GM12878 (cell line): ENCODE measurements around the gene OR2AG1. TPM values are rescaled to one million over a fixed set of nuclear protein-coding genes. Genes with fewer than 3 reads are reported as not detected.

Experiments
- ATAC-seq: fragments of 200-7000 bp; cut with Tn5 transposase; 3 replicates; pipeline ENCODE4 v1.9.1; 2020; ENCODE audit warnings: mild to moderate bottlenecking, moderate library complexity
- BruUV-seq: library from RNA; stranded (reverse); fragments of 400-500 nt; replicated peaks from 2 replicates; lab custom pipeline; 2021; lab: Mats Ljungman, UMichigan
- CTCF ChIA-PET: fragments of 300-600 bp; sonication (Branson Sonifier 250); formaldehyde crosslinking; extraction: SDS; loops from one replicate; lab custom pipeline; 2021; ENCODE audit warnings: inconsistent platforms; lab: Yijun Ruan, JAX
- POLR2A ChIA-PET: fragments of 350-600 bp; formaldehyde crosslinking; extraction: SDS; loops from one replicate; lab custom pipeline; 2021; ENCODE audit warnings: inconsistent platforms; lab: Charles Lee
- RAD21 ChIA-PET: fragments of 300-600 bp; sonication (Branson Sonifier 250); formaldehyde crosslinking; loops from one replicate; lab custom pipeline; 2023; ENCODE audit warnings: antibody characterized with exemption; ENCODE audit not compliant: unreplicated experiment; lab: Charles Lee
- SMC1A ChIA-PET: fragments of 300-600 bp; sonication (Branson Sonifier 250); formaldehyde crosslinking; loops from one replicate; lab custom pipeline; 2023; ENCODE audit not compliant: unreplicated experiment, uncharacterized antibody; lab: Charles Lee
- DNase-seq: peaks from one replicate; pipeline ENCODE4 v3.0.0-alpha.2; 2011; ENCODE audit warnings: low read depth, low spot score
- FAIRE-seq: peaks from 3 replicates; lab custom pipeline; 2011; peaks lifted over from hg19 to GRCh38; lab: Jason Lieb, UNC
- H2AFZ ChIP-seq: 2 replicates; pipeline ENCODE4 v1.6.0; 2011; ENCODE audit warnings: low read depth, low read length, control low read depth; ENCODE audit not compliant: control insufficient read depth
- H3K27ac ChIP-seq: 2 replicates; pipeline ENCODE4 v1.5.1; 2011; ENCODE audit warnings: control low read depth; ENCODE audit not compliant: control insufficient read depth, insufficient read depth
- H3K27me3 ChIP-seq, 2 experiments: replicated peaks in 1 of 2; 2 replicates each; pipeline versions ENCODE4 v1.6.0 to v1.6.1; 2011; ENCODE audit warnings: low read length in 1 of 2; ENCODE audit not compliant: control insufficient read depth in 2 of 2, insufficient read depth in 2 of 2
- H3K36me3 ChIP-seq, 2 experiments: 2 replicates each; pipeline ENCODE4 v1.5.1; 2011; ENCODE audit warnings: low read length in 1 of 2; ENCODE audit not compliant: control insufficient read depth in 2 of 2, insufficient read depth in 2 of 2
- H3K4me1 ChIP-seq: 2 replicates; pipeline ENCODE4 v1.6.1; 2011; ENCODE audit warnings: mild to moderate bottlenecking, low read length, moderate library complexity, mixed read lengths; ENCODE audit not compliant: control insufficient read depth, insufficient read depth
- H3K4me2 ChIP-seq: 2 replicates; pipeline ENCODE4 v1.6.0; 2011; ENCODE audit warnings: control low read depth; ENCODE audit not compliant: control insufficient read depth, insufficient read depth
- H3K4me3 ChIP-seq: fragments of 200-600 bp; sonication (generic); 2 replicates; pipeline ENCODE4 v1.5.1; 2016
- H3K79me2 ChIP-seq: 2 replicates; pipeline ENCODE4 v1.6.0; 2011; ENCODE audit warnings: low read length; ENCODE audit not compliant: control insufficient read depth, insufficient read depth
- H3K9ac ChIP-seq: 2 replicates; pipeline ENCODE4 v1.8.0; 2011; ENCODE audit warnings: low read length, control low read depth, mixed read lengths; ENCODE audit not compliant: control insufficient read depth, insufficient read depth
- H3K9me3 ChIP-seq: replicated peaks from 3 replicates; pipeline ENCODE4 v1.5.1; 2011; ENCODE audit warnings: mild to moderate bottlenecking, low read length; ENCODE audit not compliant: control insufficient read depth, insufficient read depth
- H4K20me1 ChIP-seq: 2 replicates; pipeline ENCODE4 v1.6.0; 2011; ENCODE audit not compliant: control insufficient read depth, insufficient read depth
- BHLHE40 ChIP-seq, 2 experiments: fragments of 450-650 bp in 1 of 2; IDR thresholded peaks; 2 replicates each; pipeline ENCODE4 v1.6.1; 2011 to 2017; ENCODE audit warnings: low read depth in 2 of 2, borderline replicate concordance in 1 of 2, improper control_type of control experiment in 1 of 2, low read length in 1 of 2, mild to moderate bottlenecking in 1 of 2
- JUND ChIP-seq: IDR thresholded peaks from 2 replicates; pipeline ENCODE4 v1.6.1; 2012; ENCODE audit warnings: low read depth, mild to moderate bottlenecking, low read length, improper control_type of control experiment, moderate library complexity
- MXI1 ChIP-seq: fragments of 150-350 bp; IDR thresholded peaks from 2 replicates; pipeline ENCODE4 v1.6.1; 2011; ENCODE audit warnings: low read depth, mild to moderate bottlenecking, inconsistent platforms, low read length, improper control_type of control experiment
- MYB ChIP-seq: fragments of 150-350 bp; IDR thresholded peaks from 2 replicates; pipeline ENCODE4 v1.6.1; 2014; ENCODE audit warnings: mild to moderate bottlenecking, low read depth, low read length, borderline replicate concordance
- NFYA ChIP-seq: IDR thresholded peaks from 2 replicates; pipeline ENCODE4 v1.6.1; 2011; ENCODE audit warnings: low read depth, mild to moderate bottlenecking, low read length, improper control_type of control experiment, borderline replicate concordance
- PAX5 ChIP-seq: IDR thresholded peaks from 2 replicates; pipeline ENCODE4 v1.6.1; 2011; ENCODE audit warnings: low read depth, low read length, borderline replicate concordance
- SMAD1 ChIP-seq: fragments of 450-650 bp; IDR thresholded peaks from 2 replicates; pipeline ENCODE4 v1.6.1; 2018; ENCODE audit warnings: mild to moderate bottlenecking, low read depth; ENCODE audit not compliant: partially characterized antibody
- TCF12 ChIP-seq: IDR thresholded peaks from 2 replicates; pipeline ENCODE4 v1.6.1; 2011; ENCODE audit warnings: low read depth, mild to moderate bottlenecking, low read length
- WGBS: methylation state at CpG from one replicate; pipeline ENCODE4 v1.1.6; 2016; ENCODE audit warnings: low lambda C conversion rate; ENCODE audit not compliant: insufficient replicate concordance, insufficient coverage; ENCODE audit errors: missing lambda C conversion rate; 5-methylcytosine and 5-hydroxymethylcytosine counted together
- in situ Hi-C: fragments of 300-500 bp; cut with MboI; formaldehyde crosslinking; loops from 9 replicates; pipeline ENCODE4 v1.14.3; 2018; ENCODE audit warnings: mixed read lengths
- intact Hi-C: fragments of 100-400 bp; cut with micrococcal nuclease; formaldehyde crosslinking; loops from one replicate; pipeline ENCODE4 v1.14.2; 2022; ENCODE audit not compliant: unreplicated experiment
- polyA plus RNA-seq, 11 experiments: library from polyadenylated mRNA; depleted of rRNA in 4 of 11; unstranded in 6 of 11; stranded (reverse) in 5 of 11; fragments of >200 nt; fragmentation: Nextera tagmentation in 4 of 11; fragmentation: Illumina TruSeq in 1 of 11; extraction: Ambion mirVana in 4 of 11; extraction: Trizol in 1 of 11; gene quantifications; 1 replicate in 1 of 11; 2 replicates in 10 of 11; pipeline versions ENCODE4 v1.2.1 to v1.2.3, GENCODE V29; 2011 to 2016; ENCODE audit warnings: inconsistent platforms in 2 of 11, missing spikeins in 2 of 11, low read depth in 1 of 11
- total RNA-seq, 4 experiments: library from RNA; depleted of rRNA in 3 of 4; stranded (reverse); fragments of >200 nt in 3 of 4; fragmentation: Illumina TruSeq in 1 of 4; extraction: Trizol in 1 of 4; gene quantifications; 2 replicates each; pipeline versions ENCODE4 v1.2.1 to v1.2.3, GENCODE V29; 2013 to 2021
- TF ChIP-seq, protein P1 (sequence below): fragments of 150-350 bp; IDR thresholded peaks from 2 replicates; pipeline ENCODE4 v1.6.1; 2016; ENCODE audit warnings: low read depth, low read length
- TF ChIP-seq, protein P2 (sequence below): fragments of 450-650 bp; formaldehyde crosslinking; IDR thresholded peaks from 2 replicates; pipeline ENCODE4 v1.4.0; 2022; ENCODE audit warnings: mild to moderate bottlenecking, moderate library complexity

The OR2AG1 gene
- total and polyA plus RNA-seq, 10 of the 15 experiments (the other 5 are each of a cell fraction or from before 2014, with no cell fraction given), result not detected

DNA sequence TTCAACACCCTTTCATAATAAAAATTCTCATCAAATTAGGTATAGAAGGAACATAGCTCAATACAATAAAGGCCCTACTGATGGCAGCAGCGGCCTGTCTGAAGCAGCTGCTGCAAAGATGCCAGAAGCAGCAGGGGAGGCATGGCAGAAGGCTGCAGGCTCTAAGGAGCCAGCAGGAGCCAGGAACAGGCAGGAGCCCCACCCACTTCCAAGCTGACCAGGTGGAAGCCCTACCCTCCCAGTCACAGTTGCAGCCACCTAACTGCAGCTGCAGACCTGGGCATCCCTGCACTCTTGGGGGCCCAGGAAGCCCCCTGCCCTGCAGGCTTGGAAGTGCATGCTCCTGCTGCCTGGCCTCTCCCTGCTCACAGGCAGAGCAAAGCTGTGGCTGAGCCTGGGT is 34.9 kb downstream of the OR2AG1 start:
- Histone ChIP-seq H3K4me2 (no peak overlapping the region), H3K27ac (no peak overlapping the region), H2AFZ (no peak overlapping the region), H4K20me1 (no peaks in the 10 kb centered on the region)
- FAIRE-seq, result no peak
- ATAC-seq, result no peak
- 0% methylated on average over 1 of the region's 1 CpG for WGBS
- ChIA-PET CTCF (interaction anchor here (0.6 to 1.1 kb wide), 2 partner anchors 111 to 144 kb away, joined by 3 read pairs; no protein-coding TSS in a partner anchor), SMC1A (no interaction called here)
- TF ChIP-seq TCF12, result no peak
- no peak for TF ChIP-seq PAX5
- TF ChIP-seq BHLHE40 (IDR thresholded peaks at IDR 0.05; ENCODE audit: borderline replicate concordance in 1 of 2, low read depth in 2 of 2, low read length in 1 of 2), result no peak
- TF ChIP-seq NFYA, result no peak
- TF ChIP-seq MXI1, result no peak
- TF ChIP-seq, protein P1, sequence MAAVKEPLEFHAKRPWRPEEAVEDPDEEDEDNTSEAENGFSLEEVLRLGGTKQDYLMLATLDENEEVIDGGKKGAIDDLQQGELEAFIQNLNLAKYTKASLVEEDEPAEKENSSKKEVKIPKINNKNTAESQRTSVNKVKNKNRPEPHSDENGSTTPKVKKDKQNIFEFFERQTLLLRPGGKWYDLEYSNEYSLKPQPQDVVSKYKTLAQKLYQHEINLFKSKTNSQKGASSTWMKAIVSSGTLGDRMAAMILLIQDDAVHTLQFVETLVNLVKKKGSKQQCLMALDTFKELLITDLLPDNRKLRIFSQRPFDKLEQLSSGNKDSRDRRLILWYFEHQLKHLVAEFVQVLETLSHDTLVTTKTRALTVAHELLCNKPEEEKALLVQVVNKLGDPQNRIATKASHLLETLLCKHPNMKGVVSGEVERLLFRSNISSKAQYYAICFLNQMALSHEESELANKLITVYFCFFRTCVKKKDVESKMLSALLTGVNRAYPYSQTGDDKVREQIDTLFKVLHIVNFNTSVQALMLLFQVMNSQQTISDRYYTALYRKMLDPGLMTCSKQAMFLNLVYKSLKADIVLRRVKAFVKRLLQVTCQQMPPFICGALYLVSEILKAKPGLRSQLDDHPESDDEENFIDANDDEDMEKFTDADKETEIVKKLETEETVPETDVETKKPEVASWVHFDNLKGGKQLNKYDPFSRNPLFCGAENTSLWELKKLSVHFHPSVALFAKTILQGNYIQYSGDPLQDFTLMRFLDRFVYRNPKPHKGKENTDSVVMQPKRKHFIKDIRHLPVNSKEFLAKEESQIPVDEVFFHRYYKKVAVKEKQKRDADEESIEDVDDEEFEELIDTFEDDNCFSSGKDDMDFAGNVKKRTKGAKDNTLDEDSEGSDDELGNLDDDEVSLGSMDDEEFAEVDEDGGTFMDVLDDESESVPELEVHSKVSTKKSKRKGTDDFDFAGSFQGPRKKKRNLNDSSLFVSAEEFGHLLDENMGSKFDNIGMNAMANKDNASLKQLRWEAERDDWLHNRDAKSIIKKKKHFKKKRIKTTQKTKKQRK, result no peak
- TF ChIP-seq MYB, result no peak
- TF ChIP-seq, protein P2, sequence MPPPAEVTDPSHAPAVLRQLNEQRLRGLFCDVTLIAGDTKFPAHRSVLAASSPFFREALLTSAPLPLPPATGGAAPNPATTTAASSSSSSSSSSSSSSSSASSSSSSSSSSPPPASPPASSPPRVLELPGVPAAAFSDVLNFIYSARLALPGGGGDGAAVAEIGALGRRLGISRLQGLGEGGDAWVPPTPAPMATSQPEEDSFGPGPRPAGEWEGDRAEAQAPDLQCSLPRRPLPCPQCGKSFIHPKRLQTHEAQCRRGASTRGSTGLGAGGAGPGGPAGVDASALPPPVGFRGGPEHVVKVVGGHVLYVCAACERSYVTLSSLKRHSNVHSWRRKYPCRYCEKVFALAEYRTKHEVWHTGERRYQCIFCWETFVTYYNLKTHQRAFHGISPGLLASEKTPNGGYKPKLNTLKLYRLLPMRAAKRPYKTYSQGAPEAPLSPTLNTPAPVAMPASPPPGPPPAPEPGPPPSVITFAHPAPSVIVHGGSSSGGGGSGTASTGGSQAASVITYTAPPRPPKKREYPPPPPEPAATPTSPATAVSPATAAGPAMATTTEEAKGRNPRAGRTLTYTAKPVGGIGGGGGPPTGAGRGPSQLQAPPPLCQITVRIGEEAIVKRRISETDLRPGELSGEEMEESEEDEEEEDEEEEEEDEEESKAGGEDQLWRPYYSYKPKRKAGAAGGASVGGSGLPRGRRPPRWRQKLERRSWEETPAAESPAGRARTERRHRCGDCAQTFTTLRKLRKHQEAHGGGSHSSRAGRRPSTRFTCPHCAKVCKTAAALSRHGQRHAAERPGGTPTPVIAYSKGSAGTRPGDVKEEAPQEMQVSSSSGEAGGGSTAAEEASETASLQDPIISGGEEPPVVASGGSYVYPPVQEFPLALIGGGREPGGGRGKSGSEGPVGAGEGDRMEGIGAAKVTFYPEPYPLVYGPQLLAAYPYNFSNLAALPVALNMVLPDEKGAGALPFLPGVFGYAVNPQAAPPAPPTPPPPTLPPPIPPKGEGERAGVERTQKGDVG (CRISPR knock-in tag), result no peak
- TF ChIP-seq SMAD1, result no peak
- TF ChIP-seq JUND, result no peak
- TF ChIP-seq, all 136 proteins: peak for 0
- Histone ChIP-seq H3K27me3 (no peaks in the 10 kb centered on the region), H3K4me3 (no peak overlapping the region), H3K9ac (no peak overlapping the region), H3K79me2 (no peaks in the 10 kb centered on the region), H3K9me3 (peaks cover 2% of the 10 kb centered on the region; the same call in 1 of the 3 replicates), H3K36me3 (no peaks in the 10 kb centered on the region), H3K4me1 (no peaks in the 10 kb centered on the region)
- no peak for DNase-seq
- no TSS peak for BruUV-seq
- in situ Hi-C loops (loop anchor here (10.0 kb wide), 1 partner anchor 877 kb away; no protein-coding TSS in a partner anchor), intact Hi-C loops (no loop called here)
- POLR2A ChIA-PET, result no interaction called here
- RAD21 ChIA-PET, result no interaction called here
